Natural killer cell treated with Interleukin-12 subunit alpha and Interleukin-12 subunit beta and Interleukin-15 and Interleukin-18, amount 100 ng/mL, for 72 hours (primary cell): Measurements from ENCODE around the gene CEMIP2. TPM values are rescaled to one million over a fixed set of nuclear protein-coding genes. Genes with fewer than 3 reads are reported as not detected.

Experiments used
- ATAC-seq, 2 donors: fragments of 150-1000 bp; cut with Tn5 transposase in 1 of 2; sonication (Bioruptor Pico), chemical (Tn5 transposase) in 1 of 2; 2 replicates each; pipeline ENCODE4 v1.10.0; 2021
- DNase-seq: peaks from one replicate; pipeline ENCODE4 v3.0.0; 2022; ENCODE audit warnings: low spot score
- H3K27ac Mint-ChIP-seq, 2 donors: 1 replicate in 1 of 2; 2 replicates in 1 of 2; pipeline ENCODE4 v1.8.0; 2022; ENCODE audit warnings: mixed read lengths in 2 of 2, mild to moderate bottlenecking in 1 of 2, moderate library complexity in 1 of 2
- H3K27me3 Mint-ChIP-seq, 2 donors: 1 replicate in 1 of 2; 2 replicates in 1 of 2; pipeline ENCODE4 v1.8.0; 2022; ENCODE audit warnings: mixed read lengths in 2 of 2
- H3K36me3 Mint-ChIP-seq: one replicate; pipeline ENCODE4 v1.8.0; 2022; ENCODE audit warnings: mixed read lengths
- H3K4me1 Mint-ChIP-seq, 2 donors: 1 replicate in 1 of 2; 2 replicates in 1 of 2; pipeline ENCODE4 v1.8.0; 2022; ENCODE audit warnings: low read depth in 2 of 2, mixed read lengths in 2 of 2, mild to moderate bottlenecking in 1 of 2
- H3K4me3 Mint-ChIP-seq: one replicate; pipeline ENCODE4 v1.8.0; 2022; ENCODE audit warnings: mixed read lengths
- H3K9me3 Mint-ChIP-seq: 2 replicates; pipeline ENCODE4 v1.8.0; 2022; ENCODE audit warnings: mixed read lengths
- total RNA-seq, 2 donors: library from RNA; stranded (reverse); gene quantifications; one replicate each; pipeline ENCODE4 v1.2.3, GENCODE V29; 2022

The CEMIP2 gene
- total RNA-seq, 2 donors from 2014 or later = 39.8 to 63.7 TPM

DNA sequence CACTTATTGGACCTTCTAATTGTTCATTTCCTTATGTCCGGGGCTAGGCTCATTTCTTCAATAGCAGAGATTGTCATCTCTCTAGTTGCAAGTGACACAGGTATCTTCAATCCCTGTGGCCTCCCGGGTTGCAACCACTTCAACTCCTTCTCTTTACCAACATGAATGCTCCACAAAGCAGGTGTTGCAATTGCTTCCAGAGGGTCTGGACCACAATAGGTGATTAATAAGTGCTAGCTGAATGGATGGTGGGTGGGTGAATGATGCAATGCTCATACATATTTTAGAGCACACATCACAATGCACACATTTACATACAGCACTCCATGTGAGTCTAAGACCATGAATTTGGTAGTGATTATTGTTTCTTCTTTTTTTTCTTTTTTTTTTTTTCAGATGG, 2.6 kb downstream of the CEMIP2 start:
- no peaks in the 10 kb centered on the region for H3K36me3 Mint-ChIP-seq
- peak overlapping the region; percentile 72 to 93 for H3K27ac Mint-ChIP-seq
- peaks cover 63 to 64% of the 10 kb centered on the region in 2 donors for H3K4me1 Mint-ChIP-seq
- H3K9me3 Mint-ChIP-seq = no peaks in the 10 kb centered on the region
- DNase-seq (no peak), ATAC-seq (no peak)
- H3K27me3 Mint-ChIP-seq = no peaks in the 10 kb centered on the region
- H3K4me3 Mint-ChIP-seq = peak overlapping the region; percentile 65

DNA sequence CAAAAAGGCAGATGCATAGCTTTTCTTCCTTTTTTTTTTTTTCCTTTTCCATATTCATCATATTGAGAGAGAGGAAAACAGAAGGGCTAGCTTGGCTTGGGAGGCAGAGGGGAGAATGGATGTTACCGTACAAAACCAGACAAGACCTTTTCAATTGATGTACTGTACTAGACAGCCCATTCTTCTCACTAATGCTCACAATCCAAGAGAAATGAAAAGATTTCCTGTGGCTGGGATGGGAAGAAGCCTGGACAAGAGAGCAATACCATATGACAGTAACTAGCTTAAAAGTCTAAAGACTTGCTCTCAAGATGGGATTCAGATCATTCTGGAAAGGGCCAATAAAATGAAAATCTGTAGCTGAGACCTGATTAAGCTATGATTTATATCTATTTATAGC, 3.4 kb downstream of the CEMIP2 start:
- Mint-ChIP-seq H3K27ac (peak overlapping the region; percentile 72 to 73), H3K4me1 (peaks cover 58 to 64% of the 10 kb centered on the region in 2 donors), H3K9me3 (no peaks in the 10 kb centered on the region), H3K27me3 (no peaks in the 10 kb centered on the region), H3K4me3 (peak overlapping the region; percentile 66), H3K36me3 (no peaks in the 10 kb centered on the region)
- no peak for DNase-seq
- ATAC-seq = no peak

DNA sequence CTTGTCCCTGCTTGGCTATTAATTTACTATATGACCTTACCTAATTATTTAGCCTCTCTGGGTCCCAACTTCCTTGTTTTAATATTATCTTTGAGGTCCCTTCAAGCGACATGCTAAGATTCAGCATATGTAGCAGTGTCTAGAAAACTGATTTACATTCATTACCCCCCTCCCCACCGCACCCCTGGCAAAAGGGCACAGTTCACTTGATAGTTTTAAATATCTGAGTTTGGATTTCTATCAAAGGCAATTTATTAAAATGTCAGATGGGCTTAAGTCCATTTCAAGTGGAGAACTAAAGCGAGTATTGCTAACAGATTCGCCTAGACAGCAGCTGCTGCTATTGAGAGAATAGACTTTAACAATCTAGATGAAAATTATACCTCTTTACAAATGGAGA, 3.9 kb downstream of the CEMIP2 start:
- H3K27me3 Mint-ChIP-seq = no peaks in the 10 kb centered on the region
- H3K4me1 Mint-ChIP-seq = peaks cover 57 to 62% of the 10 kb centered on the region in 2 donors
- DNase-seq (no peak), ATAC-seq (no peak)
- H3K9me3 Mint-ChIP-seq = no peaks in the 10 kb centered on the region
- H3K27ac Mint-ChIP-seq = peak overlapping the region; percentile 72 to 73
- H3K36me3 Mint-ChIP-seq = no peaks in the 10 kb centered on the region
- H3K4me3 Mint-ChIP-seq = peak overlapping the region; percentile 66

GRCh38 chr9:71763832-71764231, 4.5 kb downstream of the CEMIP2 start:
- ATAC-seq (no peak), DNase-seq (no peak)
- peaks cover 62 to 67% of the 10 kb centered on the region in 2 donors for H3K4me1 Mint-ChIP-seq
- H3K9me3 Mint-ChIP-seq = no peaks in the 10 kb centered on the region
- H3K27me3 Mint-ChIP-seq = no peaks in the 10 kb centered on the region
- peak overlapping the region; percentile 66 for H3K4me3 Mint-ChIP-seq
- H3K36me3 Mint-ChIP-seq = no peaks in the 10 kb centered on the region
- peak overlapping the region; percentile 72 to 73 for H3K27ac Mint-ChIP-seq

DNA sequence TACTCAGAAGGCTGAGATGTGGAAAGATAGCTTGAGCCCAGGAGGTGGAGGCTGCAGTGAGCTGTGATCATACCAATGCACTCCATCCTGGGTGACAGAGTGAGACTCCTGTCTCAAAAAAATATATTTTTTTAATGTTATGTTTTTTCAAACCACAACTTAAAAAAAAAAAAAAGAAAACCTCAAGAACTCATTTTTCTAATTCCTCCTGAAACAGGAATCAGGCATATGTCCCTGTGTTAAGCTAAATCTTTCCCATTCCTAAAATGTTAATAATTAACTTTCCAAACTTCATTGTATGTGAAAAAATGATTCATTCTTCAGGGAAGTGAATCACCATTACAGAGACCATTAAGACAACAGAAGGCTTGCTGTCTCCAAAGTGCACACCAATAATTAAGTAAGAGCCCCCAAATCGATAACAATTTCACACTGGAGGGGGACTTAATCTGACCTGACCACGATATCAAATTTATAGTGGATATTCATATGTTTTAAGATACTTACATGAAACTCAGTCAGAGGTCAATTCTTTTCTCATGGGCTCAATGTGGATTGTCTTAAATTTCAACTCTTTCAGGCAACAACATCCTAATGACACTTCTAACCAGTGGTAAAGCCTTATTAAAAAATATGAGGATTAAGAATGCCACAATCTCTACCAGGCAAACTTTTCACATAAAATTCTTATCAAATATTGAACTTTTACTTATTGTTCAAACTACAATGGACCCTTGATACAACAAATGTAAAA, 5.2 kb downstream of the CEMIP2 start:
- H3K4me3 Mint-ChIP-seq = peak overlapping the region; percentile 66
- no peak for DNase-seq
- H3K4me1 Mint-ChIP-seq = peaks cover 65 to 71% of the 10 kb centered on the region in 2 donors
- peak overlapping the region; percentile 72 to 73 for H3K27ac Mint-ChIP-seq
- no peaks in the 10 kb centered on the region for H3K27me3 Mint-ChIP-seq
- no peak for ATAC-seq
- H3K9me3 Mint-ChIP-seq = no peaks in the 10 kb centered on the region
- H3K36me3 Mint-ChIP-seq = no peaks in the 10 kb centered on the region

GRCh38 chr9:71761938-71762353, 6.4 kb downstream of the CEMIP2 start:
- peaks cover 64 to 77% of the 10 kb centered on the region in 2 donors for H3K4me1 Mint-ChIP-seq
- ATAC-seq (peak in 1 of 2 donors; percentile 3), DNase-seq (no peak)
- peak overlapping the region in 1 of 2 donors; percentile 47 for H3K27ac Mint-ChIP-seq
- no peaks in the 10 kb centered on the region for H3K27me3 Mint-ChIP-seq
- no peaks in the 10 kb centered on the region for H3K9me3 Mint-ChIP-seq
- H3K36me3 Mint-ChIP-seq = no peaks in the 10 kb centered on the region
- H3K4me3 Mint-ChIP-seq = no peak overlapping the region

- H3K27me3 Mint-ChIP-seq = no peaks in the 10 kb centered on the region
- peaks cover 61 to 77% of the 10 kb centered on the region in 2 donors for H3K4me1 Mint-ChIP-seq
- no peaks in the 10 kb centered on the region for H3K36me3 Mint-ChIP-seq
- H3K27ac Mint-ChIP-seq = peak overlapping the region; percentile 12 to 47
- no peak for ATAC-seq
- no peak for DNase-seq
- H3K4me3 Mint-ChIP-seq = no peak overlapping the region
- H3K9me3 Mint-ChIP-seq = no peaks in the 10 kb centered on the region
Observed at GRCh38 chr9:71760901-71761300, 7.4 kb downstream of the CEMIP2 start.

GRCh38 chr9:71758785-71759184, 9.5 kb downstream of the CEMIP2 start:
- no peak overlapping the region for H3K4me3 Mint-ChIP-seq
- no peaks in the 10 kb centered on the region for H3K9me3 Mint-ChIP-seq
- no peak for ATAC-seq
- H3K27me3 Mint-ChIP-seq = no peaks in the 10 kb centered on the region
- peak overlapping the region in 1 of 2 donors; percentile 2 for H3K27ac Mint-ChIP-seq
- peaks cover 43 to 56% of the 10 kb centered on the region in 2 donors for H3K4me1 Mint-ChIP-seq
- H3K36me3 Mint-ChIP-seq = no peaks in the 10 kb centered on the region
- no peak for DNase-seq

DNA sequence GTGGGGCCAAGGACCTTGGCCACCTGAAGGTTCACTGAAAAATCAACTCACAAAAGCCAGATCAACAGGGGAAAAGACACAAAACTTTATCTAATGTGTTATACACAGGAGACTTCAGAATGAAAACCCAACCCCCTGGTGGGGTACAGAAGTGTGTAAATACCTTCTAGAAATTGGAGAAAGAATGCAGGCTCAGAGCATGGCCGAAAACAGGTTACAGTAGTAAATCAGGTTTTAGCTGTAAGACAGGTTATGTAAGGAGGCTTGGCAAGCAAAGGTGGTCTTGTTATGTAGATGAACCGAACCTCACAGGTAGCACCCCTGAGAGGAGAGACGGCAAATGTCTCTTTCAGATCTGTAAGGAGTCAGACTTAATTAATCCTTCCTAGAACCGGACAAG, 10.0 kb downstream of the CEMIP2 start:
- no peaks in the 10 kb centered on the region for H3K9me3 Mint-ChIP-seq
- no peak overlapping the region for H3K27ac Mint-ChIP-seq
- no peaks in the 10 kb centered on the region for H3K27me3 Mint-ChIP-seq
- H3K36me3 Mint-ChIP-seq = no peaks in the 10 kb centered on the region
- no peak for DNase-seq
- peaks cover 41 to 51% of the 10 kb centered on the region in 2 donors for H3K4me1 Mint-ChIP-seq
- no peak overlapping the region for H3K4me3 Mint-ChIP-seq
- ATAC-seq = no peak

DNA sequence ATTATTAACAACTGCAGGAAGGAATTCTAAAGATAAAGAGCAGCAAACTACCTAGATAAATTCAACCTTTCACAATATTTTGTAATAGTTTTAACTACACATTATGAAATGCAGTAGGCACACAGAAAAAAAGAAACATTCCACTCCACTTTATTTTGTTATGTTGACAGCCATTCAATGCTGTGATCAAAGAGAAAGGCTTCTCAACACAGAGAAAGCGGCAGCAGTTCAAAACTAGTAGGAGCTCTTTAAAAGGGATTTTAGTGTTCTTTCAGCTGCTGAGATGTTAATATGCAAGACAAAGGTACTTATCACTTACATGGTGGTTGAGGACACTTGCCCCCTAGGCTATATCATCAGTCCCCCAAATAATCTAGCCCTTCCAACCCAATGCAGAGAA, 11.6 kb downstream of the CEMIP2 start:
- Mint-ChIP-seq H3K9me3 (no peaks in the 10 kb centered on the region), H3K4me1 (peaks cover 46 to 62% of the 10 kb centered on the region in 2 donors), H3K36me3 (no peaks in the 10 kb centered on the region), H3K27me3 (no peaks in the 10 kb centered on the region), H3K27ac (peak overlapping the region; percentile 11 to 58), H3K4me3 (no peak overlapping the region)
- DNase-seq (no peak), ATAC-seq (no peak)

- no peak overlapping the region for H3K27ac Mint-ChIP-seq
- no peak for DNase-seq
- H3K27me3 Mint-ChIP-seq = no peaks in the 10 kb centered on the region
- no peak for ATAC-seq
- no peaks in the 10 kb centered on the region for H3K9me3 Mint-ChIP-seq
- peaks cover 42 to 58% of the 10 kb centered on the region in 2 donors for H3K4me1 Mint-ChIP-seq
- H3K36me3 Mint-ChIP-seq = no peaks in the 10 kb centered on the region
- H3K4me3 Mint-ChIP-seq = no peak overlapping the region
Observed at GRCh38 chr9:71755869-71756268, 12.4 kb downstream of the CEMIP2 start.

- Mint-ChIP-seq H3K9me3 (no peaks in the 10 kb centered on the region), H3K36me3 (no peaks in the 10 kb centered on the region), H3K27me3 (no peaks in the 10 kb centered on the region), H3K4me1 (peaks cover 41 to 51% of the 10 kb centered on the region in 2 donors), H3K4me3 (no peak overlapping the region), H3K27ac (no peak overlapping the region)
- ATAC-seq (no peak), DNase-seq (no peak)
Observed at GRCh38 chr9:71755230-71755629, 13.1 kb downstream of the CEMIP2 start.

GRCh38 chr9:71754151-71754550, 14.2 kb downstream of the CEMIP2 start:
- Mint-ChIP-seq H3K4me1 (peaks cover 39 to 46% of the 10 kb centered on the region in 2 donors), H3K36me3 (no peaks in the 10 kb centered on the region), H3K27me3 (no peaks in the 10 kb centered on the region), H3K9me3 (no peaks in the 10 kb centered on the region), H3K4me3 (no peak overlapping the region), H3K27ac (no peak overlapping the region)
- ATAC-seq (no peak), DNase-seq (no peak)

DNA sequence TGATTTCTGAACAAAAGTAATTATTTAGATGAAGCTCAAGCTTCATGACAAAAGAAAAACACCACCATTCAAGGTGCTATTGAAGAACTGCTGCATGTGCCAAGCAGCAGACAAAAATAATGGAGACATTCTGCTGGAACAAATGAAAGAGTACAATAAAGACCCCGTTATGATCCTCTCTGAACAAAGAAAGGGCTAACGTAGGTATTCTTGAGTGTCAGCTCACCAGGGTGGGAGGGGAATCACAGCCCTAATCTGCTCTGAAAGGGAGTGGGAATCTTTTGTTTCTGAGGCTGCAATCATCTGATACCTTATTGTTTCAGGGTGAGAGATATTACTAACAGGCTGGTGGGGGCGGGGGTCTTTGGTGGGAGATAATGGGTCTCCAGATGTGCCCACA, 15.4 kb downstream of the CEMIP2 start:
- no peaks in the 10 kb centered on the region for H3K27me3 Mint-ChIP-seq
- no peak for ATAC-seq
- DNase-seq = no peak
- peaks cover 7% of the 10 kb centered on the region for H3K36me3 Mint-ChIP-seq
- no peak overlapping the region for H3K4me3 Mint-ChIP-seq
- H3K27ac Mint-ChIP-seq = peak overlapping the region; percentile 1 to 54
- no peaks in the 10 kb centered on the region for H3K9me3 Mint-ChIP-seq
- peaks cover 39 to 45% of the 10 kb centered on the region in 2 donors for H3K4me1 Mint-ChIP-seq
